EL (cell line): ENCODE measurements around the gene SPRR1A.

Experiments
- DNase-seq: peaks from one replicate; pipeline ENCODE4 v3.0.0-alpha.2; 2016

Gene SPRR1A

GRCh38 chr1:152983743-152984142 is at the start of gene SPRR1A:
Gene SPRR1A (plus strand): TSS chr1:152984081. CDS start chr1:152985231, 1,150 bp downstream.
- no peak for DNase-seq

GRCh38 chr1:152940614-152941013 is 43.3 kb upstream of the SPRR1A start:
- DNase-seq: no peak

- DNase-seq: no peak
Observed at GRCh38 chr1:152941037-152941711, 42.7 kb upstream of the SPRR1A start.

GRCh38 chr1:152942161-152942560 is 41.7 kb upstream of the SPRR1A start:
- no peak for DNase-seq

GRCh38 chr1:152946248-152946647 is 37.6 kb upstream of the SPRR1A start:
- no peak for DNase-seq

- DNase-seq: no peak
Observed at GRCh38 chr1:152946651-152947256, 37.1 kb upstream of the SPRR1A start, which contains the start of gene SPRR5. Gene SPRR5 (plus strand): TSS chr1:152947206. CDS start chr1:152948555, 1,349 bp downstream.

- no peak for DNase-seq
Observed at GRCh38 chr1:152951711-152952110, 32.2 kb upstream of the SPRR1A start.

- DNase-seq: no peak
Observed at GRCh38 chr1:152953761-152954160, 30.1 kb upstream of the SPRR1A start.

GRCh38 chr1:152954436-152954835 is 29.4 kb upstream of the SPRR1A start:
- no peak for DNase-seq

GRCh38 chr1:152957561-152957960 is 26.3 kb upstream of the SPRR1A start:
- DNase-seq: no peak

GRCh38 chr1:152959273-152959672 is 24.6 kb upstream of the SPRR1A start:
- DNase-seq: no peak

- no peak for DNase-seq
Observed at GRCh38 chr1:152959801-152960451, 24.0 kb upstream of the SPRR1A start.

GRCh38 chr1:152960452-152961044 is 23.3 kb upstream of the SPRR1A start:
- DNase-seq: no peak

GRCh38 chr1:152961226-152961891 is 22.5 kb upstream of the SPRR1A start:
- no peak for DNase-seq

- DNase-seq: no peak
Observed at GRCh38 chr1:152962876-152963415, 20.9 kb upstream of the SPRR1A start.

- DNase-seq: no peak
Observed at GRCh38 chr1:152964536-152964935, 19.3 kb upstream of the SPRR1A start.

GRCh38 chr1:152965853-152966252 is 18.0 kb upstream of the SPRR1A start:
- no peak for DNase-seq

GRCh38 chr1:152967201-152967600 is 16.7 kb upstream of the SPRR1A start:
- no peak for DNase-seq

GRCh38 chr1:152968248-152968647 is 15.6 kb upstream of the SPRR1A start:
- no peak for DNase-seq

- DNase-seq: no peak
Observed at GRCh38 chr1:152969036-152969435, 14.8 kb upstream of the SPRR1A start.

GRCh38 chr1:152970495-152970894 is 13.4 kb upstream of the SPRR1A start, which contains the start of gene SPRR4:
Gene SPRR4 (plus strand): TSS chr1:152970648. CDS start chr1:152971891, 1,243 bp downstream.
- no peak for DNase-seq

GRCh38 chr1:152972196-152972886 is 11.5 kb upstream of the SPRR1A start:
- no peak for DNase-seq
